A549 (cell line): ENCODE measurements around the gene CACNG5.

Experiments used
- CBX2 ChIP-seq: fragments of 200-600 bp; sonication (generic); IDR thresholded peaks from 2 replicates; pipeline ENCODE4 v1.6.1; 2016; ENCODE audit warnings: low read depth, mild to moderate bottlenecking, borderline replicate concordance
- CBX8 ChIP-seq: fragments of 200-600 bp; sonication (generic); IDR thresholded peaks from 2 replicates; pipeline ENCODE4 v1.6.1; 2016
- CHD2 ChIP-seq: fragments of 150-350 bp; IDR thresholded peaks from 2 replicates; pipeline ENCODE4 v1.6.1; 2014; ENCODE audit warnings: low read length; ENCODE audit not compliant: partially characterized antibody
- JUN ChIP-seq, 2 experiments: fragments of >200 bp; sonication (Bioruptor Twin); formaldehyde crosslinking; IDR thresholded peaks; 2 replicates in 1 of 2; 3 replicates in 1 of 2; pipeline ENCODE4 v1.6.1; 2016 to 2017
- JUNB ChIP-seq: fragments of >200 bp; sonication (Bioruptor Twin); formaldehyde crosslinking; IDR thresholded peaks from 2 replicates; pipeline ENCODE4 v1.6.1; 2016
- KDM1A ChIP-seq: fragments of 200-600 bp; sonication (generic); IDR thresholded peaks from 2 replicates; pipeline ENCODE4 v1.6.1; 2016; ENCODE audit warnings: low read depth, mild to moderate bottlenecking
- MAFK ChIP-seq: fragments of 450-650 bp; IDR thresholded peaks from 2 replicates; pipeline ENCODE4 v1.6.1; 2014; ENCODE audit not compliant: partially characterized antibody
- NFE2L2 ChIP-seq: fragments of 150-350 bp; conservative IDR thresholded peaks from 2 replicates; pipeline ENCODE4 v1.6.1; 2014; ENCODE audit warnings: low read length
- POLR2A ChIP-seq: IDR thresholded peaks from 2 replicates; pipeline ENCODE4 v1.6.1; 2012; ENCODE audit warnings: mild to moderate bottlenecking, low read length
- SMC3 ChIP-seq: fragments of >200 bp; sonication (Bioruptor Twin); formaldehyde crosslinking; IDR thresholded peaks from 3 replicates; pipeline ENCODE4 v1.6.1; 2018; ENCODE audit warnings: inconsistent platforms
- ZSCAN20 ChIP-seq: fragments of 250-450 bp; sonication (Bioruptor Pico); IDR thresholded peaks from 2 replicates; pipeline ENCODE4 v1.8.0; 2022; ENCODE audit warnings: mild to moderate bottlenecking, moderate library complexity
- TF ChIP-seq, protein P1 (sequence below): fragments of >200 bp; sonication (Bioruptor Twin); formaldehyde crosslinking; IDR thresholded peaks from 3 replicates; pipeline ENCODE4 v1.5.1; 2016
- TF ChIP-seq, protein P2 (sequence below): fragments of 200-600 bp; sonication (generic); IDR thresholded peaks from 2 replicates; pipeline ENCODE4 v1.6.1; 2016; ENCODE audit warnings: antibody characterized with exemption, mild to moderate bottlenecking, moderate library complexity

- TF ChIP-seq POLR2A (no peak), JUNB (no peak), NFE2L2 (no peak), JUN (IDR thresholded peaks at IDR 0.05) (no peak), KDM1A (no peak), CBX8 (no peak), CBX2 (no peak), ZSCAN20 (CRISPR knock-in tag) (no peak), SMC3 (no peak), CHD2 (no peak), MAFK (no peak)
- TF ChIP-seq, protein P1, sequence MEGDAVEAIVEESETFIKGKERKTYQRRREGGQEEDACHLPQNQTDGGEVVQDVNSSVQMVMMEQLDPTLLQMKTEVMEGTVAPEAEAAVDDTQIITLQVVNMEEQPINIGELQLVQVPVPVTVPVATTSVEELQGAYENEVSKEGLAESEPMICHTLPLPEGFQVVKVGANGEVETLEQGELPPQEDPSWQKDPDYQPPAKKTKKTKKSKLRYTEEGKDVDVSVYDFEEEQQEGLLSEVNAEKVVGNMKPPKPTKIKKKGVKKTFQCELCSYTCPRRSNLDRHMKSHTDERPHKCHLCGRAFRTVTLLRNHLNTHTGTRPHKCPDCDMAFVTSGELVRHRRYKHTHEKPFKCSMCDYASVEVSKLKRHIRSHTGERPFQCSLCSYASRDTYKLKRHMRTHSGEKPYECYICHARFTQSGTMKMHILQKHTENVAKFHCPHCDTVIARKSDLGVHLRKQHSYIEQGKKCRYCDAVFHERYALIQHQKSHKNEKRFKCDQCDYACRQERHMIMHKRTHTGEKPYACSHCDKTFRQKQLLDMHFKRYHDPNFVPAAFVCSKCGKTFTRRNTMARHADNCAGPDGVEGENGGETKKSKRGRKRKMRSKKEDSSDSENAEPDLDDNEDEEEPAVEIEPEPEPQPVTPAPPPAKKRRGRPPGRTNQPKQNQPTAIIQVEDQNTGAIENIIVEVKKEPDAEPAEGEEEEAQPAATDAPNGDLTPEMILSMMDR: no peak
- TF ChIP-seq, protein P2, sequence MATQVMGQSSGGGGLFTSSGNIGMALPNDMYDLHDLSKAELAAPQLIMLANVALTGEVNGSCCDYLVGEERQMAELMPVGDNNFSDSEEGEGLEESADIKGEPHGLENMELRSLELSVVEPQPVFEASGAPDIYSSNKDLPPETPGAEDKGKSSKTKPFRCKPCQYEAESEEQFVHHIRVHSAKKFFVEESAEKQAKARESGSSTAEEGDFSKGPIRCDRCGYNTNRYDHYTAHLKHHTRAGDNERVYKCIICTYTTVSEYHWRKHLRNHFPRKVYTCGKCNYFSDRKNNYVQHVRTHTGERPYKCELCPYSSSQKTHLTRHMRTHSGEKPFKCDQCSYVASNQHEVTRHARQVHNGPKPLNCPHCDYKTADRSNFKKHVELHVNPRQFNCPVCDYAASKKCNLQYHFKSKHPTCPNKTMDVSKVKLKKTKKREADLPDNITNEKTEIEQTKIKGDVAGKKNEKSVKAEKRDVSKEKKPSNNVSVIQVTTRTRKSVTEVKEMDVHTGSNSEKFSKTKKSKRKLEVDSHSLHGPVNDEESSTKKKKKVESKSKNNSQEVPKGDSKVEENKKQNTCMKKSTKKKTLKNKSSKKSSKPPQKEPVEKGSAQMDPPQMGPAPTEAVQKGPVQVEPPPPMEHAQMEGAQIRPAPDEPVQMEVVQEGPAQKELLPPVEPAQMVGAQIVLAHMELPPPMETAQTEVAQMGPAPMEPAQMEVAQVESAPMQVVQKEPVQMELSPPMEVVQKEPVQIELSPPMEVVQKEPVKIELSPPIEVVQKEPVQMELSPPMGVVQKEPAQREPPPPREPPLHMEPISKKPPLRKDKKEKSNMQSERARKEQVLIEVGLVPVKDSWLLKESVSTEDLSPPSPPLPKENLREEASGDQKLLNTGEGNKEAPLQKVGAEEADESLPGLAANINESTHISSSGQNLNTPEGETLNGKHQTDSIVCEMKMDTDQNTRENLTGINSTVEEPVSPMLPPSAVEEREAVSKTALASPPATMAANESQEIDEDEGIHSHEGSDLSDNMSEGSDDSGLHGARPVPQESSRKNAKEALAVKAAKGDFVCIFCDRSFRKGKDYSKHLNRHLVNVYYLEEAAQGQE: no peak
These were observed 25.3 kb downstream of the CACNG5 start for GRCh38 chr17:66860204-66860603.
